NCI-H748 treated with DMSO at 0.1 percent for 48 hours (cell line): ENCODE data around the gene ZMAT3.

Source experiments
- DNase-seq: peaks from one replicate; lab custom pipeline; 2025; lab: John Stamatoyannopoulos, UW

The ZMAT3 gene

DNA sequence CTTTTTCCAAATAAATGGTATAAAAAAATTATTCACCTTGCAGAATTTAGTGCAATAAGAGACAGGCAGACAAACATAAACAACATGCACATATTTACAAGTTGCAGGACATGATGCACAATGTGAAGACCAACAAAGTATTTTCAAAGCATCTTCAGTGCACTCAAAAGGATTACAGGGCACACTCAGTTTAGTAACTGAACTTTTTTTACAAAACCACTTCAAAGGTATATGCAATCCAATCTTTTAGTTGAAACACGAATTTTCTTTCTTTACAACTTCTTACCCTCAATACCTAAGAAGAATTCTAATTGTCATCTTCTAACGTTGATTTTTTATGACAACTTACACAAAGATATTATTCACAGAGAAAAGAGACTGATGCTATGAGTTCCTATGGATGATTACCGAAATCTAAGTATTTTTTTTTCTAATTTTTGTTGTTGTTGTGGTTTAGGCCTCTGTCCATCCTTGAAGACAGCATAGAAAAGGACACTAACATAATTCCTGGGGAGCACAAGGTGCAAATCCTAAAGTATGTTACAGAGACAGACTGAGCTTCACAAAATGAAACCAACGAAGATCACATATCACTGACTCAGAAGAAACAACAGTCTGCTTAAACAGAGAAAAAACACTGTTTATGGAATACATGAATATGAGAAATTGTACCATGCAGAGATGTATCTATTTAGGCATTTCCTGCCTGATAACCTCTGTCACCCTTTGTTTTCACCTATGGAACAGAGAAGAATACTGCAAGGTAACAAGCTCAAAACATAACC, 50.3 kb downstream of the ZMAT3 start:
- DNase-seq, result no peak

DNA sequence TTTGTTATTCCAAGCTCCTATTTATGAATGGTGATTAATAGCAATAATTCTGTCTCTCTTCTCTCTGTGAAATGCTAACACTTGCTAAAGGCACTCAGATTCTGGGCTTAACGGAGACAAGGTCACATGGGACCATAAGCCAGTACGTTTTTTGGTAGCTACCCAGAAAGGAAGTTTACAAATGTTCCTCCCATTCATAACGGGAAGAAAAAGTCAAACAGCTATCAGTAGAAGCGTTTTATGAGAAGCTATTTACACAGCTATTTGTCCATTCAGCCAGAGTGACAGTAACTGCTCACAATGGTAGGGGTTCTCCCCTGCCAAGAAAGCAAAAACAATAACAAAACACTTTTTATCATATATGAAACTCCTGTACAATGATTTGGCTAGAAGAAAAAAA, 51.5 kb downstream of the ZMAT3 start:
- DNase-seq, result peak; percentile 3

DNA sequence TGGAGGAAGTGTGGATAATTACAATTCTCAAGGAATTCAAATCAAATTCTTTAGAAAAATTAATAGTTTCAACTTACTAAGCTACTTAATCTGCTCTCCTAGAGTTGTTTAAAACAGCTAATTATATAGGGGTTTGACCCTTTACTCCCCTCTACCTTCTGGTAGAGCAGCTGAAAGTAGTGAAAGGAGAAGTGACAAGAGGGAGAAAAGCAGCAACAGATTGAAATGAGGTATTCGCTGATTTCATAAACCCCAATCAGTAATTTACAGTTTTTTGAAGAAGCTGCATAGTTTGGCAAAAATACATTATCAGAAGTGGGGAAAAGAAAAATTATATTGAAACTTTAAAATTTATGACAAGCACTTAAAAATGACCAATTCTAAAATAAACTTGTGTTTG, 52.8 kb downstream of the ZMAT3 start:
- no peak for DNase-seq

DNA sequence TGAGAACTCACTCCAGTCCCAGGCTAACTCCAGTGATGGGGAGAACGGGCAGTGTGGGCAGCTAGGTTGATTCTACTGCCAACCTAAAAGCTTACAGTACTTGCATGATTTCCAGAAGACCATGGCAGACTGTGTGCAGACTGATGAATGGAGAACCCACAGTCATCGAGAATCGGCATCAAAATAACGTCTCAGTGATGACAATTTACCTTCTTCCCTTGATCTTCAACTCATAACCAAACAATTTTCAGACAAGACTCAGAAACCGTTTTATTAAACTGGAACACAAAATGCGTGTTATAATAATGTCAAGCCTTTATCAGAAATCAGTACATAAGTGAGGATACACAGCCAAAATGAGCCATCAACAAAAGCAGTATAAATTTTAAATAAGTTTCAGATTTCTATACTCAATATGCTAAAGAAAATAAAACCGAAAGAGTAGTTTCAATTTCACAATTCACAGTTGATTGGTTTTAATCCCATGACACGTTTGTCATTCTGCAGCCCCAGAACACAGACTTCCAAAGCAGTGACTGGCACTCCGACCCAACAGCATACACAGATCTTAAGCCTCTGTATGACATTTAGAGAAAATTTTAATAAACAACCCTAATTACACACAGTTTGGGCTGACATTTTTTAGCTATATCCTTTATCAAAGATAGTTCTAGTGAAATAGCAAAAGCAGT, 54.5 kb downstream of the ZMAT3 start:
- no peak for DNase-seq

DNA sequence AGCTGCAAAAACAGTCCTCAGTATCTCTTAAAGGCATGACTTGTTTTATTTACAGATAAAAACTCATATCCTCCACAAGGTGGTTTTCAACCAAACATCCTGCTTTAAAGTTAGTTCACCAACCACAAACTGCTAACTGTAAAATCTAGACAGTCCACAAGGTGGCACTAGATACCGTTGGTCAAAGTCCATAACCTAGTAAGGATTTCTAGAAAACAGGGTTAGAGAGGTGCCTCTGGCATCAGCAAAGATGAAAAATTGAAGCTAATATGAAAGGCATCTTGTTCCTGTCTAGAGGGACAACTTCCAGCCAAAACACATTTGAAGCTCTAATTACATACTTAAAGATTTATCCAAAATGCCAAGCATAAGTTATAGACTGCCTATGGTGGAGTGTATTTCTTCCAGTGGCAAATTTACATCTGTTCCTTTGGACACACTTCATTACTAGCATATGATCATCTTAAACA, 56.0 kb downstream of the ZMAT3 start:
- DNase-seq, result peak; percentile 63

DNA sequence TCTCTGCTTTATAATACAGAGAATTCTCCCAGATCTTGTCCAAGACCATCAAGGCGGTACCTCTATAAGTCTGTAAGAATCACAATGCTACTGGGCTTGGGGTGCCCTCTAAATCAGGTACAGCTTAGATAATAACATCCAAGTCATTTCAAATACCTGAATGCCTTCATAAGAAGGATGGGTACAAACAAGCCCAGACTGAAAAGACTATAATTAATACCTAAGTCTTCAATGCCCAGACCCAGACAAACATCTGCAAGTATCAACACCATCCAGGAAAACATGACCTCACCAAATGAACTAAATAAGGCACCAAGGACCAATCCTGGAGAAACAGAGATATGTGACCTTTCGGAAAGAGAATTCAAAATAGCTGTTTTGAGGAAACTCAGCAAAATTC, 65.9 kb downstream of the ZMAT3 start:
- no peak for DNase-seq

DNA sequence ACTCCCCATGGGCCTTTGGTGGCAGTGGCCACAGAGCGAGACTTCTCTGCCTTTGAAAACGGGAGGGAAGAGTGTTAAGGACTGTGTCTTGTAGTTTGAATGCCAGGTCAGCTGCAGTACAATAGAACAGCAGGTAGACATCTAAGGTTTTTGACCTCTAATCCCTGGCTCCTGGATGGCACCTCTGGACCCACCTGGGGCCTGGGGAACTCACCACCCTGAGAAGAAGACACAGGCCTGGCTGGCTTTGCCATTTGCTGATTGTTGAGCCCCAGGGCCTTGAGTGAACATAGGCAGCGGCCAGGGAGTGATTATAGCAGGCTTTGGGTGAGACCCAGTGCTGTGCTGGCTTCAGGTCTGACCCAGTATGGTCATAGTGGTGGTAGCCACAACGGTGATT, 66.4 kb downstream of the ZMAT3 start:
- DNase-seq, result no peak

DNA sequence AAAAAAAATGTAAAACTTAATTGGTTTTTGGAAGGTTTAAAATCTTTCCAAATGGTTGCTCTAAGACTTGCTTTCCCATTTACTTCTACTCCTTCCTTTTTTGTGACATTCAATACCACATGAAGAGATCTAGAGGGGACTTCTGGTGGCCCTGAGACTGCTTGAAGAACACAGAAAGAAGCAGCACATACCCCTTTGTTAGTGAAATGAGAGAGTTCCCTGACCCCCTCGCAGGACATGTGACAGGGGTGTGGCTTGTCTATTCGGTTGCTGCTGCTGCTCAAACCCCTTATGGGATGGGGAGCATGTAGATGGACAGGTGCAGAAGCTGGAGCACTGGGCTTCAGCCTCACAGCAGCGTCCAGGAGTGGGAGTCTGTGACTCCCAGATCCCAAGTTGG, 71.0 kb downstream of the ZMAT3 start:
- DNase-seq, result no peak

DNA sequence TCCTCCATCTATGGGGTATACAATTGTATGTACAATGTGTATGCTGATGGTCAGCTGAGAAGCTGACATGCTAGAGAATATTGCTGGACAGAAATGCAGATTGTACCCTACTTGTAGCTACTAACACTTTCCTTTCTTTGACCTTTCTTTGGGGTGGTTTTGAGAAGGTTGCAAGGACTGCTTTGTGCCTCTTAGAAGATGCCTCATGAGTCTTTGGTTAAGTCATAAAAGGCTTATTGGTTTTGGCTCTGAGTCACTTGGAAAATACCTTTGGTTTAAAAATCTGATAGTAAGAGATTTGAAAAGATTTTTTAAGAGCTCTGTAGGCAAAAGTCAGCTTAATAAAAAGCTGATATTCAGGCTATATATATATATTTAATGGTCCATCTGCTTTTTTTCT, 71.5 kb downstream of the ZMAT3 start:
- DNase-seq, result no peak

DNA sequence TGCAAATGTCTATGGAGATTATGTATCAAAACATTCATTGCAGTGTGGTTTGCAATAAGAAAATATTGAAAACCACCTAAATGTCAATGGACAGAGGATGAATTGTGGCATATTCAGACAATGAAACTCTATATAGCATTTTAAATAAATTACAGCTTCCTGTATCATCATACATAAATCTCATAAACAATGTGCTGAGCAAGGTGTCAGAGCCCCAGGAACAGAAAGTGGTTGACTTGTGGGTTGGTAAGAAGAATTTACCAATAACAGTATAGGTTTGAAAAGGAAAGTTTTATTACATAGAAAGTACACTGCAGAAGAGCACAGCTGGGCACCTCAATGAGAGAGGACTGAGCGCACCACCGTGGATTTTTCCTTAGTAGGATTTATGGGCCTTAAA, 75.2 kb downstream of the ZMAT3 start:
- DNase-seq, result no peak

DNA sequence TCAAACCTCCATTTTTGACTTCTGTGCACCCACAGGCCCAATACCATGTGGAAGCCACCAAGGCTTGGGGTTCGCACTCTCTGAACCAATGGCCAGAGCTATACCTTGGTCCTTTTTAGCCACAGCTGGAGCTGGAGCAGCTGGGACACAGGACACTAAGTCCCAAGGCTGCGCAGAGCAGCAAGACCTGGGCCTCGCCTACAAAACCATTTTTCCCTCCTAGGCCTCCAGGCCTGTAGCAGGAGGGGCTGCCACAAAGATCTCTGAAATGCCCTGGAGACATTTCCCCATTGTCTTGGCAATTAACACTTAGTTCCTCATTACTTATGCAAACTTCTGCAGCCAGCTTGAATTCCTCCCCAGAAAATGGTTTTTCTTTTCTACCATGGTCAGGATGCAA, 81.3 kb downstream of the ZMAT3 start:
- DNase-seq, result no peak

DNA sequence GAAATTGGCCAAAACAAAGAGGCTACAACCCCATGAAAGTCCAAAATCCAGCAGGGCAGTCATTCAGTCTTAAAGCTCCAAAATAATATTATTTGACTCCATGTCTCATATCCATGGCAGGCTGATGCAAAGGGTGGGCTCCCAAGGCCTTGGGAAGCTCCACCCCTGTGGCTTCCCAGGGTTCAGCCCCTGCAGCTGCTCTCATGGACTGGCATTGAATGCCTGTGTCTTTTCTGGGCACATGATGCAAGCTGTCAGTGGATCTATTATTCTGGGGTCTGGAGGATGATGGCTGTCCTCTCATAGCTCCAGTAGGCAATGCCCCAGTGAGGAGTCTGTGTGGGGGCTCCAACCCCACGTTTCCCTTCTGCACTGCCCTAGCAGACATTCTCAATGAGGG, 81.8 kb downstream of the ZMAT3 start:
- no peak for DNase-seq

DNA sequence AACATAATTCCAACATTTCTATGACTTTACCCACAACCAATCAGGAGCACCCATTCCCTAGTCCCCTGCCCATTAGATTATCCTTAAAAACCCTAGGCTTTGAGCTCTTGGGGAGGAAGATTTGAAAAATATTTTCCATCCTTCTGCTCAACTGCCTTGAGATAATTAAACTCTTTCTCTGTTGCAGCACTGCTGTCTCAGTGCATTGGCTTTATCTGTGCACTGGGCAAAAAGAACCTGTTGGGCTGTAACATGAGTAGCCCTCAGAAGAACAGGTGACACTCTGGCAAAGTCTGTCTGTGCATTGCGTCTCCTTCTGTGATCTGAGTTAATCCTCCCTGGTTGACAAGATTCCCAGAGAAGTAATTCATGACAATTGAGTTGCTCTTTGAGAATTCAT, 83.9 kb downstream of the ZMAT3 start:
- DNase-seq, result no peak

DNA sequence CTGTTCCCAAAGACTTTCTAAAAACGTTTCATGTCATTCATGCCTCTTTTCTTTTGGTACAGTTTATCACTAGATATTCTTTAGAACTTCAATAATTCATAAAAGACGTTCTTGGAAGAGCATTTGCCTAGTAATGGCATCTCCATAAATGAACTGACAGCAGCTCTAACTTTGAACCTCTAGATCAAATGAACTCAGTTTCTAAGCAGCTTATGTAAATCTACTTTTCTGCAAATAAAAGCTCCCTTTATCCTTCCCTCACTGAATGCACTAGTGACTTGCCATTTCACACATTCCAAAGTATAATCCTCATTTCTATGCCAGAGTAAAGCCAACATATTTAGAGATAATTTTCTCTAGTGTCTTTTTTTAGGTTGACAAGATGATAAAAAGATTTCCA, 85.2 kb downstream of the ZMAT3 start:
- no peak for DNase-seq

DNA sequence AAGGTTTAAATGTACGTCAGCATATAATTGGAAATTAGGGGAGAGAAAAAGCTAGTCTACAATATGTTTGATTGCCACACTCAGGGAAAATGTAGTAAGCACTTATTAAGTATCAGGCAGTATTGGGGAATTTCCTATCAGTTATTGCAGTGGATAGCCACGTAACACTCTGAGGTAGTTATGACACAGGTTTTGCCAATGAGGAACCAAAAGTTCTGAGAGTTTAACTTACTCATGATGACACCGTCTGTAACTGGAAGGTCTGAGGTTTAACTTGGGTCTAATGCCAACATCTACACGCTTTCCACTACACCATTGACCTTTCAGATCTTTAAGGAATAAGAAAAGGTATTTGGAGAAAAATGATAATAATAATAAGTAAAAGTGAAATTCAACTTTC, 89.5 kb downstream of the ZMAT3 start:
- DNase-seq, result no peak

DNA sequence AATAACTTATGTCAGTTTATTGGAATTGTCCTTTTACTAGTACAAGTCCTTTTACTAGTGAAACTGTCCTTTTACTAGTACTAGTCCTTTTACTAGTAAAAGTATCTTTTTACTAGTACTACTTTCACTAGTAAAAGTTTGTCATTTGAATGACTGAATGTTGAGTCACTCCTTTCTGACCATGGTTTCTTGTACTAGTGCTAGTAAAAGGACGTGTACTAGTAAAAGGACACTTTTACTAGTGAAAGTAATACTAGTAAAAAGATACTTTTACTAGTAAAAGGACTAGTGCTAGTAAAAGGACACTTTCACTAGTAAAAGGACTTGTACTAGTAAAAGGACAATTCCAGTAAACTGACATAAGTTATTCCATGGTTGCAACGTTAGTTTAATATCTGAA, 96.3 kb downstream of the ZMAT3 start:
- DNase-seq, result no peak

DNA sequence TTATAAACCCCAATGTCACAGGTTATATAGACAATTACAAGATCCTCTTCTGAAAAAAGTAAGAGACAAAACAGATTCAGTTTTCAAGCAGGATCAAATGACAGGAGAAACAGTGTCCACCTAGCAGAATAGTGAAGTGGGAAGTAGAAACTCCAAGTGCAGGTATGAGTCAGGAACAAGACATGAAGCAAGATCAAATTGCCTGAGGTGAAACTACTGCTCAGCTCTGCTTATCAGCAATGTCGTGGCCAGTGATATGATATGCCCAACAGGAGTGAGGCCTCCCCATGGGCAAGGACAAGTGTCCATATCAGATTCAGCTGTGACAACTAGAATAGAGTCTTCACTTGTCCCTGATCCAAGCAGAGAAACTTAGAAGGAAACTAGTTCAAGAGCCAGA, 100.0 kb downstream of the ZMAT3 start:
- DNase-seq, result no peak

DNA sequence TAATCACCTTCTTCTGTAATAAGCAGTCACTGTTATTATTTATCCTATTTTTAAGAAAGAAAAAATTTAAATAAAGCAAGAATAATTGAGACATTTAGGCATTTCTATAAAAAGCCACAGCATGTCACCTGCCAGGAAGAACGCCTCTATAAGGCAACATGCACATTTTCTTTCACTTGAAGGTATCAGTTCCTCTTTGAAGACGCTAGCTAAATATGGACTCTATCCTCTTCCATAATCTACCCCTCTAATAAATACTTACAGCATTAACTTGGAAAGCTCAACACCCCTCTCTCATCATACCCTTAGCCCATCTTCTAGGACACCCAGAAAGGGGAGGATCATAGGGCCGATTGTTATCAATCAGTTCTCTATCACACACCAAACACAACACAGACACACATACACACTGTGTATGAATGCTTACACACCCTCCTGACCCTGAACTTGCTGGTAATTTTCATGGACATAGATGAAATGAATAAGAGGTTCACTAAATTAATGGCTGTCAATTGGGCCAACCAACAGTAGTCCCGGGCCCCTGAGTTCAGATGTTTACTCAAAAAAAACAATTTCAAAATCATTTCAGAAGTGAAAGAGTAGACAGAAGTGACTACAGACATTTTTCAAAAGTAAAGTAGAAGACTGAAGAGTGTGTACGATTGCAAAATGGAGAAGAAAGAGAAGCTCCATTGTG, 102.5 kb downstream of the ZMAT3 start:
- no peak for DNase-seq
